GM23338 (cell line): ENCODE measurements around the gene ARID1B. TPM values are rescaled to one million over a fixed set of nuclear protein-coding genes. Genes with fewer than 3 reads are reported as not detected.

Source experiments
- ATAC-seq: fragments of 200-7000 bp; cut with Tn5 transposase; 3 replicates; pipeline ENCODE4 v1.9.1; 2020
- DNase-seq: peaks from one replicate; pipeline ENCODE4 v3.0.0-alpha.2; 2015; ENCODE audit warnings: low spot score
- H2AFZ ChIP-seq: fragments of 200-600 bp; sonication (generic); 2 replicates; pipeline ENCODE4 v1.8.0; 2016; ENCODE audit warnings: antibody characterized with exemption, mild to moderate bottlenecking, moderate library complexity
- H3F3A ChIP-seq: fragments of 200-600 bp; sonication (generic); replicated peaks from 2 replicates; pipeline ENCODE4 v1.8.0; 2017; ENCODE audit warnings: antibody characterized with exemption, mixed run types, low read depth
- H3K27ac ChIP-seq: fragments of 200-600 bp; sonication (generic); 2 replicates; pipeline ENCODE4 v1.6.1; 2016; ENCODE audit warnings: low read depth
- H3K27me3 ChIP-seq: fragments of 200-600 bp; sonication (generic); 2 replicates; pipeline ENCODE4 v1.8.0; 2016; ENCODE audit warnings: mild to moderate bottlenecking, mixed run types, moderate library complexity; ENCODE audit not compliant: insufficient read depth
- H3K36me3 ChIP-seq: fragments of 200-600 bp; sonication (generic); 2 replicates; pipeline ENCODE4 v1.8.0; 2016; ENCODE audit warnings: mild to moderate bottlenecking; ENCODE audit not compliant: insufficient read depth
- H3K4me1 ChIP-seq: fragments of 200-600 bp; sonication (generic); 2 replicates; pipeline ENCODE4 v1.8.0; 2016; ENCODE audit warnings: mild to moderate bottlenecking, moderate library complexity; ENCODE audit not compliant: insufficient read depth
- H3K4me2 ChIP-seq: fragments of 200-600 bp; sonication (generic); 2 replicates; pipeline ENCODE4 v1.7.1; 2017; ENCODE audit warnings: mixed run types
- H3K4me3 ChIP-seq: fragments of 200-600 bp; sonication (generic); 2 replicates; pipeline ENCODE4 v1.6.1; 2016; ENCODE audit warnings: mixed run types
- H3K79me2 ChIP-seq: fragments of 200-600 bp; sonication (generic); replicated peaks from 2 replicates; pipeline ENCODE4 v1.8.0; 2017; ENCODE audit warnings: mild to moderate bottlenecking; ENCODE audit not compliant: insufficient read depth
- H3K9me2 ChIP-seq: fragments of 200-600 bp; sonication (generic); 2 replicates; pipeline ENCODE4 v1.8.0; 2017; ENCODE audit not compliant: insufficient read depth
- H4K20me1 ChIP-seq: fragments of 200-600 bp; sonication (generic); replicated peaks from 2 replicates; pipeline ENCODE4 v1.8.0; 2017; ENCODE audit warnings: mild to moderate bottlenecking; ENCODE audit not compliant: insufficient read depth
- H3K27ac Mint-ChIP-seq: 2 replicates; pipeline ENCODE4 v1.8.0; 2020; ENCODE audit warnings: inconsistent platforms, mild to moderate bottlenecking, moderate library complexity, mixed read lengths
- H3K27me3 Mint-ChIP-seq: 3 replicates; pipeline ENCODE4 v1.8.0; 2022; ENCODE audit warnings: low read depth, mild to moderate bottlenecking, moderate library complexity, mixed read lengths, inconsistent platforms; ENCODE audit not compliant: insufficient read depth, poor library complexity
- H3K36me3 Mint-ChIP-seq: 3 replicates; pipeline ENCODE4 v1.8.0; 2021; ENCODE audit warnings: low read depth, mild to moderate bottlenecking, inconsistent platforms, moderate library complexity, mixed read lengths
- H3K4me1 Mint-ChIP-seq: 3 replicates; pipeline ENCODE4 v1.8.0; 2020; ENCODE audit warnings: mild to moderate bottlenecking, inconsistent platforms, mixed read lengths
- H3K4me3 Mint-ChIP-seq: 3 replicates; pipeline ENCODE4 v1.8.0; 2021; ENCODE audit warnings: moderate library complexity, mild to moderate bottlenecking, inconsistent platforms, mixed read lengths
- H3K9me3 Mint-ChIP-seq: 3 replicates; pipeline ENCODE4 v1.8.0; 2020; ENCODE audit warnings: moderate library complexity, mild to moderate bottlenecking, inconsistent platforms, mixed read lengths
- CREB1 ChIP-seq: fragments of 250-450 bp; sonication (Bioruptor Pico); IDR thresholded peaks from 2 replicates; pipeline ENCODE4 v1.5.0; 2020; ENCODE audit warnings: low read depth, mild to moderate bottlenecking, moderate library complexity
- EZH2 ChIP-seq: fragments of 200-600 bp; sonication (generic); IDR thresholded peaks from one replicate; pipeline ENCODE4 v1.8.0; 2017; ENCODE audit warnings: antibody characterized with exemption, mild to moderate bottlenecking, low read depth; ENCODE audit not compliant: unreplicated experiment
- EZH2phosphoT487 ChIP-seq: fragments of 200-600 bp; sonication (generic); IDR thresholded peaks from one replicate; pipeline ENCODE4 v1.8.1; 2018; ENCODE audit warnings: antibody characterized with exemption; ENCODE audit not compliant: unreplicated experiment
- JUNB ChIP-seq: IDR thresholded peaks from one replicate; pipeline ENCODE4 v1.6.1; 2016; ENCODE audit warnings: antibody characterized with exemption; ENCODE audit not compliant: unreplicated experiment
- NANOG ChIP-seq: IDR thresholded peaks from 2 replicates; pipeline ENCODE4 v1.6.1; 2016; ENCODE audit warnings: antibody characterized with exemption, borderline replicate concordance
- POLR2AphosphoS5 ChIP-seq: IDR thresholded peaks from 2 replicates; pipeline ENCODE4 v1.6.1; 2016; ENCODE audit warnings: antibody characterized with exemption, low read depth
- STAT1 ChIP-seq: IDR thresholded peaks from one replicate; pipeline ENCODE4 v1.6.1; 2016; ENCODE audit warnings: antibody characterized with exemption; ENCODE audit not compliant: unreplicated experiment
- ZNF331 ChIP-seq: fragments of 250-450 bp; sonication (Bioruptor Pico); IDR thresholded peaks from 2 replicates; pipeline ENCODE4 v1.5.0; 2020; ENCODE audit warnings: low read depth, mild to moderate bottlenecking, moderate library complexity
- polyA plus RNA-seq: library from polyadenylated mRNA; unstranded; fragments of >200 nt; fragmentation: Nextera tagmentation; extraction: Ambion mirVana; gene quantifications from 2 replicates; pipeline ENCODE4 v1.2.1, GENCODE V29; 2016
- total RNA-seq: library from RNA; depleted of rRNA; stranded (reverse); fragments of >200 nt; shearing (Covaris generic); gene quantifications from 2 replicates; pipeline ENCODE4 v1.2.3, GENCODE V29; 2014
- TF ChIP-seq, protein P1 (sequence below): IDR thresholded peaks from 2 replicates; pipeline ENCODE4 v1.6.1; 2016; ENCODE audit warnings: antibody characterized with exemption
- TF ChIP-seq, protein P2 (sequence below): IDR thresholded peaks from one replicate; pipeline ENCODE4 v1.6.1; 2018; ENCODE audit warnings: antibody characterized with exemption; ENCODE audit not compliant: unreplicated experiment
- TF ChIP-seq, protein P3 (sequence below): fragments of 250-450 bp; sonication (Bioruptor Pico); IDR thresholded peaks from 2 replicates; pipeline ENCODE4 v1.5.0; 2020; ENCODE audit warnings: mild to moderate bottlenecking, moderate library complexity

The ARID1B gene
- total and polyA plus RNA-seq, 2 experiments from 2014 or later = 59.3 to 72.2 TPM

DNA sequence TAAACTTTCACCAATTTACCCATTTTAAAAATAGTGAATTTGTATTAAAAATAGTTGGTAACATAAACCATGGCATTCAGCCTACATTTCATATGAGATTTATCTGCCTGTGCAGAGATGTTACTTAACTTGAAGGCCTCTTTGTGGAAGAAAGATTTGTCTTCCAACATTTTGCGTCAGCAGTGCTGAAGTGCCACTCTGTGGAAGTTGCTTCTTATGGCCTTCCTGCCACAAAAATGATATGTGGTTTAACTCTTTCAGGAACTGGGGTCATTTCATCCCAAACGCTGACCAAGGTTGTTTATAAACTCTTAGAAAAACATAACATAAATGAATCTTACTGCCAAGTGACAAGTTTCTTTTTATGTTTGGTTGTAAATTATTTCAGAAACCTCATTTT is 246.8 kb downstream of the ARID1B start (continued):
- no peak for TF ChIP-seq CREB1
- TF ChIP-seq STAT1 = no peak
- TF ChIP-seq JUNB = no peak
- TF ChIP-seq EZH2phosphoT487 = no peak
- no peak for TF ChIP-seq EZH2
- TF ChIP-seq POLR2AphosphoS5 = no peak
- TF ChIP-seq ZNF331 (CRISPR knock-in tag) = no peak
- TF ChIP-seq, protein P1, sequence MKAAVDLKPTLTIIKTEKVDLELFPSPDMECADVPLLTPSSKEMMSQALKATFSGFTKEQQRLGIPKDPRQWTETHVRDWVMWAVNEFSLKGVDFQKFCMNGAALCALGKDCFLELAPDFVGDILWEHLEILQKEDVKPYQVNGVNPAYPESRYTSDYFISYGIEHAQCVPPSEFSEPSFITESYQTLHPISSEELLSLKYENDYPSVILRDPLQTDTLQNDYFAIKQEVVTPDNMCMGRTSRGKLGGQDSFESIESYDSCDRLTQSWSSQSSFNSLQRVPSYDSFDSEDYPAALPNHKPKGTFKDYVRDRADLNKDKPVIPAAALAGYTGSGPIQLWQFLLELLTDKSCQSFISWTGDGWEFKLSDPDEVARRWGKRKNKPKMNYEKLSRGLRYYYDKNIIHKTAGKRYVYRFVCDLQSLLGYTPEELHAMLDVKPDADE = no peak

DNA sequence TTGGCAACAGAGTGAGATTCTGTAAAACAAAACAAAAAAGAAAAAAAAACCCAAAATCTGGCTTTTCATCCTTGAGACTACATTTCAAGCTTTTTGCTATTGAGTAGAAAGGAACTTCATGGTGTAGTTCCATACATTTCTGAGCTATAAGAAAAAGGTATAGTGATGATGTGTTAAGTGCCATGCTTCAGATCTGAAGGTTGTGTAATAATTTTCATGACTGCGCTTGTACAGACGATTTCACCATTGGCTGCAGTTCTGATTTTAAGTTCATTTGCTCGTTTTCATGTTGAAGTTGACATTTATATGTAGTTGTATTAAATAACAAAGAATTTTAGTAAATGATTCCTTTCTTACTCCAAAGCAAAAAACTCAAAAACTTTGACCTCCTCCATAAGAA is 247.6 kb downstream of the ARID1B start:
- ATAC-seq = no peak
- H3K79me2 ChIP-seq = peaks cover 75% of the 10 kb centered on the region

More for the DNA sequence above, 247.6 kb downstream of the ARID1B start:
- H3K4me2 ChIP-seq = no peak overlapping the region
- no peaks in the 10 kb centered on the region for H3K27me3 ChIP-seq
- no peak for DNase-seq
- no peak overlapping the region for H2AFZ ChIP-seq
- no peaks in the 10 kb centered on the region for H3K9me2 ChIP-seq
- Mint-ChIP-seq H3K4me1 (peaks cover 31% of the 10 kb centered on the region), H3K27me3 (peaks cover 5% of the 10 kb centered on the region), H3K4me3 (no peak overlapping the region), H3K9me3 (no peaks in the 10 kb centered on the region), H3K36me3 (0 out of 3 replicates have a peak, but pooled peaks cover 4% of the 10 kb centered on the region), H3K27ac (no peak overlapping the region)
- no peak overlapping the region for H3K27ac ChIP-seq
- no peaks in the 10 kb centered on the region for H3K36me3 ChIP-seq
- H3K4me1 ChIP-seq = peaks cover 21% of the 10 kb centered on the region
- no peaks in the 10 kb centered on the region for H3F3A ChIP-seq
- TF ChIP-seq EZH2 (no peak), NANOG (no peak), POLR2AphosphoS5 (no peak), CREB1 (no peak), STAT1 (no peak), EZH2phosphoT487 (no peak), ZNF331 (CRISPR knock-in tag) (no peak), JUNB (no peak)
- TF ChIP-seq, protein P1 = no peak
- TF ChIP-seq, protein P2, sequence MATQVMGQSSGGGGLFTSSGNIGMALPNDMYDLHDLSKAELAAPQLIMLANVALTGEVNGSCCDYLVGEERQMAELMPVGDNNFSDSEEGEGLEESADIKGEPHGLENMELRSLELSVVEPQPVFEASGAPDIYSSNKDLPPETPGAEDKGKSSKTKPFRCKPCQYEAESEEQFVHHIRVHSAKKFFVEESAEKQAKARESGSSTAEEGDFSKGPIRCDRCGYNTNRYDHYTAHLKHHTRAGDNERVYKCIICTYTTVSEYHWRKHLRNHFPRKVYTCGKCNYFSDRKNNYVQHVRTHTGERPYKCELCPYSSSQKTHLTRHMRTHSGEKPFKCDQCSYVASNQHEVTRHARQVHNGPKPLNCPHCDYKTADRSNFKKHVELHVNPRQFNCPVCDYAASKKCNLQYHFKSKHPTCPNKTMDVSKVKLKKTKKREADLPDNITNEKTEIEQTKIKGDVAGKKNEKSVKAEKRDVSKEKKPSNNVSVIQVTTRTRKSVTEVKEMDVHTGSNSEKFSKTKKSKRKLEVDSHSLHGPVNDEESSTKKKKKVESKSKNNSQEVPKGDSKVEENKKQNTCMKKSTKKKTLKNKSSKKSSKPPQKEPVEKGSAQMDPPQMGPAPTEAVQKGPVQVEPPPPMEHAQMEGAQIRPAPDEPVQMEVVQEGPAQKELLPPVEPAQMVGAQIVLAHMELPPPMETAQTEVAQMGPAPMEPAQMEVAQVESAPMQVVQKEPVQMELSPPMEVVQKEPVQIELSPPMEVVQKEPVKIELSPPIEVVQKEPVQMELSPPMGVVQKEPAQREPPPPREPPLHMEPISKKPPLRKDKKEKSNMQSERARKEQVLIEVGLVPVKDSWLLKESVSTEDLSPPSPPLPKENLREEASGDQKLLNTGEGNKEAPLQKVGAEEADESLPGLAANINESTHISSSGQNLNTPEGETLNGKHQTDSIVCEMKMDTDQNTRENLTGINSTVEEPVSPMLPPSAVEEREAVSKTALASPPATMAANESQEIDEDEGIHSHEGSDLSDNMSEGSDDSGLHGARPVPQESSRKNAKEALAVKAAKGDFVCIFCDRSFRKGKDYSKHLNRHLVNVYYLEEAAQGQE = no peak
- TF ChIP-seq, protein P3, sequence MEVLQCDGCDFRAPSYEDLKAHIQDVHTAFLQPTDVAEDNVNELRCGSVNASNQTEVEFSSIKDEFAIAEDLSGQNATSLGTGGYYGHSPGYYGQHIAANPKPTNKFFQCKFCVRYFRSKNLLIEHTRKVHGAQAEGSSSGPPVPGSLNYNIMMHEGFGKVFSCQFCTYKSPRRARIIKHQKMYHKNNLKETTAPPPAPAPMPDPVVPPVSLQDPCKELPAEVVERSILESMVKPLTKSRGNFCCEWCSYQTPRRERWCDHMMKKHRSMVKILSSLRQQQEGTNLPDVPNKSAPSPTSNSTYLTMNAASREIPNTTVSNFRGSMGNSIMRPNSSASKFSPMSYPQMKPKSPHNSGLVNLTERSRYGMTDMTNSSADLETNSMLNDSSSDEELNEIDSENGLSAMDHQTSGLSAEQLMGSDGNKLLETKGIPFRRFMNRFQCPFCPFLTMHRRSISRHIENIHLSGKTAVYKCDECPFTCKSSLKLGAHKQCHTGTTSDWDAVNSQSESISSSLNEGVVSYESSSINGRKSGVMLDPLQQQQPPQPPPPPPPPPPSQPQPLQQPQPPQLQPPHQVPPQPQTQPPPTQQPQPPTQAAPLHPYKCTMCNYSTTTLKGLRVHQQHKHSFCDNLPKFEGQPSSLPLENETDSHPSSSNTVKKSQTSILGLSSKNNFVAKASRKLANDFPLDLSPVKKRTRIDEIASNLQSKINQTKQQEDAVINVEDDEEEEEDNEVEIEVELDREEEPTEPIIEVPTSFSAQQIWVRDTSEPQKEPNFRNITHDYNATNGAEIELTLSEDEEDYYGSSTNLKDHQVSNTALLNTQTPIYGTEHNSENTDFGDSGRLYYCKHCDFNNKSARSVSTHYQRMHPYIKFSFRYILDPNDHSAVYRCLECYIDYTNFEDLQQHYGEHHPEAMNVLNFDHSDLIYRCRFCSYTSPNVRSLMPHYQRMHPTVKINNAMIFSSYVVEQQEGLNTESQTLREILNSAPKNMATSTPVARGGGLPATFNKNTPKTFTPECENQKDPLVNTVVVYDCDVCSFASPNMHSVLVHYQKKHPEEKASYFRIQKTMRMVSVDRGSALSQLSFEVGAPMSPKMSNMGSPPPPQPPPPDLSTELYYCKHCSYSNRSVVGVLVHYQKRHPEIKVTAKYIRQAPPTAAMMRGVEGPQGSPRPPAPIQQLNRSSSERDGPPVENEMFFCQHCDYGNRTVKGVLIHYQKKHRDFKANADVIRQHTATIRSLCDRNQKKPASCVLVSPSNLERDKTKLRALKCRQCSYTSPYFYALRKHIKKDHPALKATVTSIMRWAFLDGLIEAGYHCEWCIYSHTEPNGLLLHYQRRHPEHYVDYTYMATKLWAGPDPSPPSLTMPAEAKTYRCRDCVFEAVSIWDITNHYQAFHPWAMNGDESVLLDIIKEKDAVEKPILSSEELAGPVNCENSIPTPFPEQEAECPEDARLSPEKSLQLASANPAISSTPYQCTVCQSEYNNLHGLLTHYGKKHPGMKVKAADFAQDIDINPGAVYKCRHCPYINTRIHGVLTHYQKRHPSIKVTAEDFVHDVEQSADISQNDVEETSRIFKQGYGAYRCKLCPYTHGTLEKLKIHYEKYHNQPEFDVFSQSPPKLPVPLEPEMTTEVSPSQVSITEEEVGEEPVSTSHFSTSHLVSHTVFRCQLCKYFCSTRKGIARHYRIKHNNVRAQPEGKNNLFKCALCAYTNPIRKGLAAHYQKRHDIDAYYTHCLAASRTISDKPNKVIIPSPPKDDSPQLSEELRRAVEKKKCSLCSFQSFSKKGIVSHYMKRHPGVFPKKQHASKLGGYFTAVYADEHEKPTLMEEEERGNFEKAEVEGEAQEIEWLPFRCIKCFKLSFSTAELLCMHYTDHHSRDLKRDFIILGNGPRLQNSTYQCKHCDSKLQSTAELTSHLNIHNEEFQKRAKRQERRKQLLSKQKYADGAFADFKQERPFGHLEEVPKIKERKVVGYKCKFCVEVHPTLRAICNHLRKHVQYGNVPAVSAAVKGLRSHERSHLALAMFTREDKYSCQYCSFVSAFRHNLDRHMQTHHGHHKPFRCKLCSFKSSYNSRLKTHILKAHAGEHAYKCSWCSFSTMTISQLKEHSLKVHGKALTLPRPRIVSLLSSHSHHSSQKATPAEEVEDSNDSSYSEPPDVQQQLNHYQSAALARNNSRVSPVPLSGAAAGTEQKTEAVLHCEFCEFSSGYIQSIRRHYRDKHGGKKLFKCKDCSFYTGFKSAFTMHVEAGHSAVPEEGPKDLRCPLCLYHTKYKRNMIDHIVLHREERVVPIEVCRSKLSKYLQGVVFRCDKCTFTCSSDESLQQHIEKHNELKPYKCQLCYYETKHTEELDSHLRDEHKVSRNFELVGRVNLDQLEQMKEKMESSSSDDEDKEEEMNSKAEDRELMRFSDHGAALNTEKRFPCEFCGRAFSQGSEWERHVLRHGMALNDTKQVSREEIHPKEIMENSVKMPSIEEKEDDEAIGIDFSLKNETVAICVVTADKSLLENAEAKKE (CRISPR knock-in tag) = no peak
- H4K20me1 ChIP-seq = no peaks in the 10 kb centered on the region; the same call in 1 of the 2 replicates
- H3K4me3 ChIP-seq = no peak overlapping the region
